Mucosa of descending colon (tissue), 3 donors: ENCODE measurements around the gene RBM25. TPM values are rescaled to one million over a fixed set of nuclear protein-coding genes. Genes with fewer than 3 reads are reported as not detected.

Source experiments
- ATAC-seq: fragments of 200-7000 bp; cut with Tn5 transposase; one replicate; pipeline ENCODE4 v1.9.1; 2020; ENCODE audit warnings: mild to moderate bottlenecking, moderate library complexity
- DNase-seq, 3 donors: peaks; one replicate each; pipeline ENCODE4 v3.0.0-alpha.2; 2020
- H3K36me3 ChIP-seq: fragments of 200-600 bp; one replicate; pipeline ENCODE4 v1.8.0; 2021; ENCODE audit warnings: low read depth, mild to moderate bottlenecking
- H3K4me1 ChIP-seq: fragments of 200-600 bp; one replicate; pipeline ENCODE4 v1.8.0; 2021; ENCODE audit warnings: low read depth, mild to moderate bottlenecking
- H3K4me3 ChIP-seq: fragments of 200-600 bp; one replicate; pipeline ENCODE4 v1.8.0; 2021; ENCODE audit warnings: mild to moderate bottlenecking
- H3K9me3 ChIP-seq: fragments of 200-600 bp; one replicate; pipeline ENCODE4 v1.8.0; 2021; ENCODE audit warnings: mild to moderate bottlenecking
- CTCF ChIP-seq: fragments of 200-600 bp; IDR thresholded peaks from one replicate; pipeline ENCODE4 v1.8.0; 2022; ENCODE audit warnings: antibody characterized with exemption, mild to moderate bottlenecking
- intact Hi-C, 2 donors: fragments of 100-400 bp; cut with DNase I in 1 of 2; cut with micrococcal nuclease in 1 of 2; formaldehyde crosslinking; loops; one replicate each; pipeline versions ENCODE4 v1.11.0 to v1.11.1; 2022; cut with DNase I, micrococcal nuclease
- total RNA-seq, 3 donors: library from RNA; stranded (reverse); fragmentation: NEBNext Ultra II Directional in 2 of 3; extraction: Animal tissue kit (Norgen Biotek cat#: 25700) in 2 of 3; gene quantifications; one replicate each; pipeline versions ENCODE4 v1.2.1 to v1.2.4, GENCODE V29; 2021 to 2023
- donor health status: DM: no; HTN: no; CAD: no; lungs with moderate emphysema.
- donor health status: DM: no; HTN: no; CAD: no.
- donor health status: DM: no; HTN: yes; CAD: no.

RBM25 gene
- total RNA-seq, 3 donors from 2014 or later, result 66.0 to 68.7 (median 66.2) TPM

- Histone ChIP-seq H3K36me3 (peaks cover 3% of the 10 kb centered on the region), H3K4me3 (no peak overlapping the region), H3K4me1 (no peaks in the 10 kb centered on the region), H3K9me3 (no peaks in the 10 kb centered on the region)
- intact Hi-C loops, result no loop called here
- no peak for DNase-seq
- TF ChIP-seq CTCF, result no peak
- peak; percentile 72 for ATAC-seq
These were observed 57.8 kb downstream of the RBM25 start for GRCh38 chr14:73116079-73116665.

- Histone ChIP-seq H3K4me3 (no peak overlapping the region), H3K9me3 (no peaks in the 10 kb centered on the region), H3K4me1 (no peaks in the 10 kb centered on the region), H3K36me3 (no peaks in the 10 kb centered on the region)
- no peak for TF ChIP-seq CTCF
- no peak for ATAC-seq
- no peak for DNase-seq
- intact Hi-C loops, result no loop called here
These were observed 66.0 kb downstream of the RBM25 start for GRCh38 chr14:73124180-73124894.

- DNase-seq, result no peak
- Histone ChIP-seq H3K4me3 (no peak overlapping the region), H3K9me3 (no peaks in the 10 kb centered on the region), H3K36me3 (no peaks in the 10 kb centered on the region), H3K4me1 (no peaks in the 10 kb centered on the region)
- no peak for TF ChIP-seq CTCF
- intact Hi-C loops, result no loop called here
- ATAC-seq, result no peak
These were observed 66.8 kb downstream of the RBM25 start for GRCh38 chr14:73125169-73125588.

GRCh38 chr14:73125746-73126145 is 67.4 kb downstream of the RBM25 start:
- no peak for TF ChIP-seq CTCF

GRCh38 chr14:73133795-73134194 is 75.5 kb downstream of the RBM25 start:
- DNase-seq (no peak), ATAC-seq (no peak)
- TF ChIP-seq CTCF, result no peak
- H3K4me3 ChIP-seq, result no peak overlapping the region
- H3K9me3 ChIP-seq, result peaks cover 14% of the 10 kb centered on the region
- peaks cover 14% of the 10 kb centered on the region for H3K4me1 ChIP-seq
- no peaks in the 10 kb centered on the region for H3K36me3 ChIP-seq
- intact Hi-C loops, result no loop called here

More at GRCh38 chr14:73125746-73126145, 67.4 kb downstream of the RBM25 start:
- Histone ChIP-seq H3K4me3 (no peak overlapping the region), H3K36me3 (no peaks in the 10 kb centered on the region), H3K9me3 (no peaks in the 10 kb centered on the region), H3K4me1 (no peaks in the 10 kb centered on the region)
- DNase-seq (no peak), ATAC-seq (no peak)
- intact Hi-C loops, result no loop called here
